Measurements from ENCODE around the gene MIGA2. TPM values are rescaled to one million over a fixed set of nuclear protein-coding genes. Genes with fewer than 3 reads are reported as not detected.

Gene MIGA2
- total and polyA plus RNA-seq, 9 of the 15 experiments (the other 6 are each of a cell fraction or from before 2014, with no cell fraction given): 0.15 to 54.1 (median 18.0) TPM

GRCh38 chr9:129009584-129010141 is 26.8 kb upstream of the MIGA2 start:
- WGBS (ENCODE audit: insufficient coverage, low coverage, missing lambda C conversion rate): 94% methylated on average over 17 of the region's 17 CpGs
- in situ Hi-C loops (cut with MboI): no loop called here
- H3K27ac ChIP-seq (ENCODE audit: extremely low read depth, low read depth, low read length): no peak overlapping the region
- peak overlapping the region in 1 of 2 experiments; percentile 37; a peak in 1 of 4 replicates for H3K9ac ChIP-seq (ENCODE audit: insufficient read depth in 1 of 2, low read depth in 2 of 2, low read length in 2 of 2)
- no peak for ATAC-seq
- DNase-seq (ENCODE audit: extremely low read depth in 1 of 4, low spot score in 3 of 4): no peak
- H3K4me1 ChIP-seq (replicated peaks in 1 of 2; ENCODE audit: control insufficient read depth in 2 of 2, insufficient read depth in 2 of 2, low read length in 2 of 2): peaks cover 0 to 54% of the 10 kb centered on the region in 2 experiments; a peak in 3 of 5 replicates
- H3K4me2 ChIP-seq (ENCODE audit: insufficient read depth, low read length): no peak overlapping the region
- no peak overlapping the region for H3K4me3 ChIP-seq
- H4K20me1 ChIP-seq (replicated peaks; ENCODE audit: control insufficient read depth, insufficient read depth, low read length): peaks cover 17% of the 10 kb centered on the region
- intact Hi-C loops (cut with micrococcal nuclease): loop anchor here (5.0 kb wide), 1 partner anchor 277 kb away; no protein-coding TSS in a partner anchor
- H3K9me3 ChIP-seq (replicated peaks; ENCODE audit: control insufficient read depth, insufficient read depth, low read depth, low read length): no peaks in the 10 kb centered on the region
- POLR2A ChIA-PET: interaction anchor here (1.0 to 3.4 kb wide), 3 partner anchors 9 to 19 kb away, joined by 3 to 15 read pairs (median 3); partner anchors contain the start of gene SH3GLB2
- TF ChIP-seq RBM22 (IDR thresholded peaks at IDR 0.05; ENCODE audit: low read depth, low read length, poor library complexity, severe bottlenecking) (peak; percentile 26), MEF2D (tag; conservative IDR thresholded peaks at IDR 0.05; ENCODE audit: low read depth) (no peak), RBFOX2 (IDR thresholded peaks at IDR 0.05; ENCODE audit: low read depth, low read length) (0 out of 2 replicates have a peak, but pooled peaks have one; percentile 32), POLR2G (IDR thresholded peaks at IDR 0.05; ENCODE audit: low read depth, low read length) (peak; percentile 40; the same call in 1 of the 2 replicates)
- CTCF ChIA-PET (ENCODE audit: low intra/inter-chr PET ratio): no interaction called here
- FAIRE-seq: no peak
- H3K27me3 ChIP-seq (ENCODE audit: control insufficient read depth in 2 of 2, insufficient read depth in 2 of 2, low read length in 2 of 2): no peaks in the 10 kb centered on the region
- no peaks in the 10 kb centered on the region for H3K9me1 ChIP-seq (ENCODE audit: control insufficient read depth, insufficient read depth, low read length)
- no peaks in the 10 kb centered on the region for H3K79me2 ChIP-seq (ENCODE audit: control insufficient read depth, insufficient read depth, low read length)
- peaks cover 99% of the 10 kb centered on the region for H3K36me3 ChIP-seq (ENCODE audit: control insufficient read depth, insufficient read depth, low read length)
- no peak overlapping the region for H2AFZ ChIP-seq (ENCODE audit: low read depth, low read length)
- no TSS peak for BruUV-seq (replicated peaks)
